ENCODE data around the gene PANK4. TPM values are rescaled to one million over a fixed set of nuclear protein-coding genes. Genes with fewer than 3 reads are reported as not detected.
A peak's percentile ranks its signal among the peaks of the same experiment; 100 is the strongest.

The PANK4 gene
- total RNA-seq, 2 experiments from 2014 or later, result 42.9 to 47.0 TPM

DNA sequence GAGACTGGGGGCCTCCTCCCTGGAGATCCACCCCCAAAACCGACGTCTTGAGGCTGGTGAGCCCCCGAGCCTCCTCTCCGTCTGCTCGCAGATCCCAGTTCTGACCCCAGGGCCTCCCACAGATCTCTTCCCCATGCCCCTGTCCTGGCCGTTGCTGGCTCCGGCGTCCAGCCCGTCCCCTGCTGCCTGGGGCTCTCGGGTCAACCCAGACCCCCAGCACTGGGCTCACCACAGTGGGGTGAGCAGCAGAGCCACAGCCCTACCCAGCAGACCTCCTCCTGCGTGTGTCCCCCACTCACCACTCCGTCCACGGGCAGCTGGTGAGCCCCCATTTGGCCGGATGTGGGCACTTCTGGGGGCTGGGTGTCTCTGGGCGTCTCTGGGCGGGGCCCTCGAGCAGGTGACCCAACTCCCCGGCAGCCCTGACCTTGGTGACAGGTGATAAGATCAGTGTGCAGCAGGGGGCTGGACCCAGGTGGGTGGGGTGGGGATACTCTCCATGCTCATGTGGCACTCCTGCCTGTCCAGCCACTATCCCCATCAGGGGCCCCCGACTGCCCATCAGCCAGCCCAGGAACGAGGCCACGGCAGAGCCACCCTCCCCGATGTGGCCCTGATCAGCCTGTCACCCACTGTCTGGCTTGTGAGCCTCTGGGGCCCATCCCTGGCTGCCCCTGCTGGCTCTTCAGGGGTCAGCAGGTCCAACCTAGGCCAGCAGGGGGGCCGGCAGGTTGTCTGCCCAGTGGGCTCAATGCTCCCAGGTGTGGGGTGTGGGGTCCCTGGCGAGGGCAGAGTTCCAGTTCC is 30.5 kb upstream of the PANK4 start:
- peak in 4 of 14 experiments; percentile 36 to 68 (median 52) for DNase-seq
- peak overlapping the region; percentile 99 for H3K4me3 ChIP-seq (ENCODE audit: low read length)

GRCh38 chr1:2556277-2556677 is 29.9 kb upstream of the PANK4 start, which contains the start of gene TNFRSF14:
TNFRSF14 (plus strand) TSS chr1:2556371; CDS start chr1:2556665, 294 bp downstream.
- Mint-ChIP-seq H3K4me3 (peak within 1 kb of the TSS; percentile 97), H3K4me1 (ENCODE audit: low read depth) (peaks cover 35% of the 10 kb centered on the region), H3K9me3 (no peaks in the 10 kb centered on the region), H3K36me3 (ENCODE audit: low read depth) (peaks cover 27% of the 10 kb centered on the region), H3K27ac (peak within 1 kb of the TSS; percentile 98), H3K27me3 (no peaks in the 10 kb centered on the region)
- Histone ChIP-seq H3K4me1 (ENCODE audit: insufficient read depth, low read length) (peaks cover 59% of the 10 kb centered on the region), H3K4me3 (ENCODE audit: low read length) (peak within 1 kb of the TSS; percentile 99), H3K36me3 (ENCODE audit: insufficient read depth, low read length) (peaks cover 38% of the 10 kb centered on the region), H3K27ac (ENCODE audit: low read depth in 1 of 2, low read length in 2 of 2) (peak within 1 kb of the TSS; percentile 96), H3K9me3 (ENCODE audit: control insufficient read depth in 1 of 2, insufficient read depth in 1 of 2, low read length in 2 of 2) (no peaks in the 10 kb centered on the region), H3K27me3 (ENCODE audit: control insufficient read depth in 1 of 2, insufficient read depth in 2 of 2, low read length in 2 of 2) (no peaks in the 10 kb centered on the region)
- intact Hi-C loops (cut with DNase I, micrococcal nuclease), result loop anchor here in 1 of 2 experiments (1.0 kb wide), 2 partner anchors 22 to 29 kb away; no protein-coding TSS in a partner anchor
- DNase-seq (peak; percentile 54 to 90 (median 62)), ATAC-seq (ENCODE audit: poor library complexity) (peak; percentile 79)
- ChIA-PET CTCF (interaction anchor here (0.8 to 3.0 kb wide), 5 partner anchors 9 to 32 kb away, joined by 3 to 38 read pairs (median 5); no protein-coding TSS in a partner anchor), POLR2A (interaction anchor here (0.5 to 5.7 kb wide), 20 partner anchors 9 to 362 kb away, joined by 3 to 133 read pairs (median 6); partner anchors contain the start of genes FAAP20, HES5, MORN1 and PANK4)
- TF ChIP-seq, protein P1, sequence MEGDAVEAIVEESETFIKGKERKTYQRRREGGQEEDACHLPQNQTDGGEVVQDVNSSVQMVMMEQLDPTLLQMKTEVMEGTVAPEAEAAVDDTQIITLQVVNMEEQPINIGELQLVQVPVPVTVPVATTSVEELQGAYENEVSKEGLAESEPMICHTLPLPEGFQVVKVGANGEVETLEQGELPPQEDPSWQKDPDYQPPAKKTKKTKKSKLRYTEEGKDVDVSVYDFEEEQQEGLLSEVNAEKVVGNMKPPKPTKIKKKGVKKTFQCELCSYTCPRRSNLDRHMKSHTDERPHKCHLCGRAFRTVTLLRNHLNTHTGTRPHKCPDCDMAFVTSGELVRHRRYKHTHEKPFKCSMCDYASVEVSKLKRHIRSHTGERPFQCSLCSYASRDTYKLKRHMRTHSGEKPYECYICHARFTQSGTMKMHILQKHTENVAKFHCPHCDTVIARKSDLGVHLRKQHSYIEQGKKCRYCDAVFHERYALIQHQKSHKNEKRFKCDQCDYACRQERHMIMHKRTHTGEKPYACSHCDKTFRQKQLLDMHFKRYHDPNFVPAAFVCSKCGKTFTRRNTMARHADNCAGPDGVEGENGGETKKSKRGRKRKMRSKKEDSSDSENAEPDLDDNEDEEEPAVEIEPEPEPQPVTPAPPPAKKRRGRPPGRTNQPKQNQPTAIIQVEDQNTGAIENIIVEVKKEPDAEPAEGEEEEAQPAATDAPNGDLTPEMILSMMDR (IDR thresholded peaks at IDR 0.05), result peak; percentile 24

More for the DNA sequence above, 30.5 kb upstream of the PANK4 start:
- peak overlapping the region; percentile 97 for H3K4me3 Mint-ChIP-seq
- Histone ChIP-seq H3K27me3 (ENCODE audit: control insufficient read depth in 1 of 2, insufficient read depth in 2 of 2, low read length in 2 of 2) (no peaks in the 10 kb centered on the region), H3K27ac (ENCODE audit: low read depth in 1 of 2, low read length in 2 of 2) (peak overlapping the region; percentile 96), H3K4me1 (ENCODE audit: insufficient read depth, low read length) (peaks cover 65% of the 10 kb centered on the region), H3K9me3 (ENCODE audit: control insufficient read depth in 1 of 2, insufficient read depth in 1 of 2, low read length in 2 of 2) (no peaks in the 10 kb centered on the region), H3K36me3 (ENCODE audit: insufficient read depth, low read length) (peaks cover 44% of the 10 kb centered on the region)
- ATAC-seq (ENCODE audit: poor library complexity), result no peak
- peaks cover 38% of the 10 kb centered on the region for H3K4me1 Mint-ChIP-seq (ENCODE audit: low read depth)
- peak overlapping the region; percentile 98 for H3K27ac Mint-ChIP-seq
- ChIA-PET CTCF (interaction anchor here (0.8 to 3.0 kb wide), 5 partner anchors 8 to 33 kb away, joined by 3 to 38 read pairs (median 5); no protein-coding TSS in a partner anchor), POLR2A (interaction anchor here (0.5 to 5.7 kb wide), 18 partner anchors 8 to 362 kb away, joined by 3 to 133 read pairs (median 6); partner anchors contain the start of genes FAAP20, HES5, MORN1 and PANK4)
- TF ChIP-seq, protein P1 (IDR thresholded peaks at IDR 0.05), result no peak
- H3K9me3 Mint-ChIP-seq, result no peaks in the 10 kb centered on the region
- no peaks in the 10 kb centered on the region for H3K27me3 Mint-ChIP-seq
- peaks cover 33% of the 10 kb centered on the region for H3K36me3 Mint-ChIP-seq (ENCODE audit: low read depth)
- intact Hi-C loops (cut with DNase I, micrococcal nuclease), result loop anchor here in 1 of 2 experiments (1.0 kb wide), 2 partner anchors 21 to 28 kb away; no protein-coding TSS in a partner anchor

GRCh38 chr1:2555634-2556276 is 29.4 kb upstream of the PANK4 start:
- Histone ChIP-seq H3K9me3 (ENCODE audit: control insufficient read depth in 1 of 2, insufficient read depth in 1 of 2, low read length in 2 of 2) (no peaks in the 10 kb centered on the region), H3K4me1 (ENCODE audit: insufficient read depth, low read length) (peaks cover 57% of the 10 kb centered on the region), H3K27ac (ENCODE audit: low read depth in 1 of 2, low read length in 2 of 2) (peak overlapping the region; percentile 96), H3K36me3 (ENCODE audit: insufficient read depth, low read length) (peaks cover 33% of the 10 kb centered on the region), H3K27me3 (ENCODE audit: control insufficient read depth in 1 of 2, insufficient read depth in 2 of 2, low read length in 2 of 2) (no peaks in the 10 kb centered on the region), H3K4me3 (ENCODE audit: low read length) (peak overlapping the region; percentile 99)
- Mint-ChIP-seq H3K4me1 (ENCODE audit: low read depth) (peaks cover 33% of the 10 kb centered on the region), H3K9me3 (no peaks in the 10 kb centered on the region), H3K27me3 (no peaks in the 10 kb centered on the region), H3K36me3 (ENCODE audit: low read depth) (peaks cover 22% of the 10 kb centered on the region), H3K27ac (peak overlapping the region; percentile 98), H3K4me3 (peak overlapping the region; percentile 97)
- peak in 13 of 14 experiments; percentile 47 to 92 (median 63) for DNase-seq
- TF ChIP-seq, protein P1 (IDR thresholded peaks at IDR 0.05), result no peak
- intact Hi-C loops (cut with DNase I, micrococcal nuclease), result loop anchor here (1.0 kb wide), 5 partner anchors 23 to 285 kb away; no protein-coding TSS in a partner anchor
- ChIA-PET POLR2A (interaction anchor here (0.7 to 5.7 kb wide), 19 partner anchors 9 to 361 kb away, joined by 3 to 133 read pairs (median 6); partner anchors contain the start of genes FAAP20, HES5, MORN1 and PANK4), CTCF (interaction anchor here (1.1 to 3.0 kb wide), 6 partner anchors 9 to 85 kb away, joined by 3 to 38 read pairs (median 5); no protein-coding TSS in a partner anchor)
- ATAC-seq (ENCODE audit: poor library complexity), result peak; percentile 48
